Astrocyte (in vitro differentiated cells and primary cell): ENCODE results near the gene PATJ. TPM values are rescaled to one million over a fixed set of nuclear protein-coding genes. Genes with fewer than 3 reads are reported as not detected.

ENCODE experiments used
- DNase-seq: peaks from one replicate; pipeline ENCODE4 v3.0.0-alpha.2; 2010; ENCODE audit warnings: low read depth
- FAIRE-seq: peaks from 2 replicates; lab custom pipeline; 2011; peaks lifted over from hg19 to GRCh38; lab: Jason Lieb, UNC
- H2AFZ ChIP-seq: 2 replicates; pipeline ENCODE4 v1.6.0; 2012; ENCODE audit warnings: low read depth, low read length, inconsistent platforms
- H3K27ac ChIP-seq: 2 replicates; pipeline ENCODE4 v1.5.1; 2011; ENCODE audit warnings: low read depth, low read length, inconsistent platforms
- H3K27me3 ChIP-seq: 2 replicates; pipeline ENCODE4 v1.6.0; 2011; ENCODE audit warnings: low read length, inconsistent platforms; ENCODE audit not compliant: insufficient read depth
- H3K36me3 ChIP-seq: 2 replicates; pipeline ENCODE4 v1.5.1; 2011; ENCODE audit warnings: low read length, inconsistent platforms; ENCODE audit not compliant: insufficient read depth
- H3K4me1 ChIP-seq: 2 replicates; pipeline ENCODE4 v1.5.1; 2011; ENCODE audit warnings: low read length, inconsistent platforms; ENCODE audit not compliant: insufficient read depth
- H3K4me2 ChIP-seq: 2 replicates; pipeline ENCODE4 v1.6.0; 2012; ENCODE audit warnings: low read length, inconsistent platforms
- H3K4me3 ChIP-seq: 2 replicates; pipeline ENCODE4 v1.5.1; 2011; ENCODE audit warnings: low read depth, mild to moderate bottlenecking, low read length, inconsistent platforms; ENCODE audit not compliant: insufficient read depth
- H3K79me2 ChIP-seq: 2 replicates; pipeline ENCODE4 v1.6.0; 2012; ENCODE audit warnings: mild to moderate bottlenecking, low read length, inconsistent platforms; ENCODE audit not compliant: insufficient read depth
- H3K9ac ChIP-seq: 2 replicates; pipeline ENCODE4 v1.6.0; 2012; ENCODE audit warnings: mild to moderate bottlenecking, low read length, inconsistent platforms
- H3K9me3 ChIP-seq: 2 replicates; pipeline ENCODE4 v1.5.1; 2012; ENCODE audit warnings: low read depth, mild to moderate bottlenecking, low read length, inconsistent platforms; ENCODE audit not compliant: insufficient read depth
- H4K20me1 ChIP-seq: 2 replicates; pipeline ENCODE4 v1.6.0; 2012; ENCODE audit warnings: low read length, inconsistent platforms; ENCODE audit not compliant: insufficient read depth
- H3K27ac Mint-ChIP-seq: one replicate; pipeline ENCODE4 v1.8.0; 2021; ENCODE audit warnings: mild to moderate bottlenecking, mixed read lengths; ENCODE audit not compliant: unreplicated experiment
- H3K27me3 Mint-ChIP-seq: one replicate; pipeline ENCODE4 v1.8.0; 2021; ENCODE audit warnings: low read depth, mixed read lengths; ENCODE audit not compliant: unreplicated experiment
- H3K36me3 Mint-ChIP-seq: one replicate; pipeline ENCODE4 v1.8.0; 2021; ENCODE audit warnings: low read depth, mixed read lengths; ENCODE audit not compliant: unreplicated experiment
- H3K4me1 Mint-ChIP-seq: one replicate; pipeline ENCODE4 v1.8.0; 2021; ENCODE audit warnings: low read depth, mixed read lengths; ENCODE audit not compliant: unreplicated experiment
- H3K4me3 Mint-ChIP-seq: one replicate; pipeline ENCODE4 v1.8.0; 2021; ENCODE audit warnings: mild to moderate bottlenecking, moderate library complexity, mixed read lengths; ENCODE audit not compliant: unreplicated experiment
- H3K9me3 Mint-ChIP-seq: one replicate; pipeline ENCODE4 v1.8.0; 2021; ENCODE audit warnings: mild to moderate bottlenecking, mixed read lengths; ENCODE audit not compliant: unreplicated experiment
- EZH2 ChIP-seq: IDR thresholded peaks from 2 replicates; pipeline ENCODE4 v1.6.1; 2012; ENCODE audit warnings: mild to moderate bottlenecking, low read length, inconsistent platforms; ENCODE audit not compliant: insufficient read depth
- total RNA-seq: library from RNA; stranded (reverse); gene quantifications from 2 replicates; pipeline ENCODE4 v1.2.1, GENCODE V29; 2021
- TF ChIP-seq, protein P1 (sequence below): IDR thresholded peaks from 2 replicates; pipeline ENCODE4 v1.5.1; 2011; ENCODE audit warnings: low read depth, mild to moderate bottlenecking, inconsistent platforms, low read length, moderate library complexity; ENCODE audit not compliant: insufficient read depth

PATJ gene
- total RNA-seq, 1 donor from 2014 or later = 11.0 TPM

GRCh38 chr1:61869691-61870109, 127.4 kb downstream of the PATJ start:
- peaks cover 2% of the 10 kb centered on the region for H3K36me3 Mint-ChIP-seq
- Histone ChIP-seq H3K4me2 (no peak overlapping the region), H3K79me2 (no peaks in the 10 kb centered on the region), H3K9ac (no peak overlapping the region), H2AFZ (no peak overlapping the region), H3K27ac (no peak overlapping the region), H3K36me3 (no peaks in the 10 kb centered on the region), H4K20me1 (no peaks in the 10 kb centered on the region), H3K27me3 (no peaks in the 10 kb centered on the region), H3K4me1 (no peaks in the 10 kb centered on the region), H3K9me3 (peaks cover 5% of the 10 kb centered on the region), H3K4me3 (no peak overlapping the region)
- FAIRE-seq (no peak), DNase-seq (no peak)
- peaks cover 3% of the 10 kb centered on the region for H3K9me3 Mint-ChIP-seq
- no peak for TF ChIP-seq EZH2
- TF ChIP-seq, protein P1, sequence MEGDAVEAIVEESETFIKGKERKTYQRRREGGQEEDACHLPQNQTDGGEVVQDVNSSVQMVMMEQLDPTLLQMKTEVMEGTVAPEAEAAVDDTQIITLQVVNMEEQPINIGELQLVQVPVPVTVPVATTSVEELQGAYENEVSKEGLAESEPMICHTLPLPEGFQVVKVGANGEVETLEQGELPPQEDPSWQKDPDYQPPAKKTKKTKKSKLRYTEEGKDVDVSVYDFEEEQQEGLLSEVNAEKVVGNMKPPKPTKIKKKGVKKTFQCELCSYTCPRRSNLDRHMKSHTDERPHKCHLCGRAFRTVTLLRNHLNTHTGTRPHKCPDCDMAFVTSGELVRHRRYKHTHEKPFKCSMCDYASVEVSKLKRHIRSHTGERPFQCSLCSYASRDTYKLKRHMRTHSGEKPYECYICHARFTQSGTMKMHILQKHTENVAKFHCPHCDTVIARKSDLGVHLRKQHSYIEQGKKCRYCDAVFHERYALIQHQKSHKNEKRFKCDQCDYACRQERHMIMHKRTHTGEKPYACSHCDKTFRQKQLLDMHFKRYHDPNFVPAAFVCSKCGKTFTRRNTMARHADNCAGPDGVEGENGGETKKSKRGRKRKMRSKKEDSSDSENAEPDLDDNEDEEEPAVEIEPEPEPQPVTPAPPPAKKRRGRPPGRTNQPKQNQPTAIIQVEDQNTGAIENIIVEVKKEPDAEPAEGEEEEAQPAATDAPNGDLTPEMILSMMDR = no peak
- no peaks in the 10 kb centered on the region for H3K4me1 Mint-ChIP-seq
- no peak overlapping the region for H3K27ac Mint-ChIP-seq
- no peak overlapping the region for H3K4me3 Mint-ChIP-seq
- H3K27me3 Mint-ChIP-seq = no peaks in the 10 kb centered on the region

DNA sequence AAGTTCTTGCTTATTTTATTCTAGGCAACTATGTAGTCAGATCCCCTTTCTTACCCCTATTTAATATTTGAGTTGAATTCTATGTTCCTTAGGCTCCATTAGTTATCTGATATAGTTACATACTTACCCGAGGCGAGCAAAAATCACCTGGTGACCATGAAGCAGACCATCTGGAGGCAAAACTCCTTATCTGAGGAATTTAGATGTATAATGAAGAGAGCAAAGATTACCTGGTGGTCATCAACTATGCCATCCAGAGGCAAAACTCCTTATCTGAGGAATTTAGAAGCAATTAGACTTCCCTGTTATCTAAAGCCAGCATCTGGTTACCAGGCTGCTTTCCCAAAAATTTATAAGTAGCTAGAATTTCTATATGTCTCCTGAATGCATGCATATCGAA, 129.9 kb downstream of the PATJ start:
- Histone ChIP-seq H4K20me1 (no peaks in the 10 kb centered on the region), H3K9me3 (peaks cover 5% of the 10 kb centered on the region), H3K4me2 (no peak overlapping the region), H3K36me3 (no peaks in the 10 kb centered on the region), H2AFZ (no peak overlapping the region), H3K27ac (no peak overlapping the region), H3K4me1 (no peaks in the 10 kb centered on the region), H3K9ac (no peak overlapping the region), H3K79me2 (no peaks in the 10 kb centered on the region), H3K4me3 (no peak overlapping the region), H3K27me3 (no peaks in the 10 kb centered on the region)
- Mint-ChIP-seq H3K9me3 (peaks cover 3% of the 10 kb centered on the region), H3K4me3 (no peak overlapping the region), H3K36me3 (no peaks in the 10 kb centered on the region), H3K27me3 (no peaks in the 10 kb centered on the region), H3K27ac (no peak overlapping the region), H3K4me1 (no peaks in the 10 kb centered on the region)
- TF ChIP-seq, protein P1 = no peak
- TF ChIP-seq EZH2 = no peak
- DNase-seq (no peak), FAIRE-seq (no peak)

DNA sequence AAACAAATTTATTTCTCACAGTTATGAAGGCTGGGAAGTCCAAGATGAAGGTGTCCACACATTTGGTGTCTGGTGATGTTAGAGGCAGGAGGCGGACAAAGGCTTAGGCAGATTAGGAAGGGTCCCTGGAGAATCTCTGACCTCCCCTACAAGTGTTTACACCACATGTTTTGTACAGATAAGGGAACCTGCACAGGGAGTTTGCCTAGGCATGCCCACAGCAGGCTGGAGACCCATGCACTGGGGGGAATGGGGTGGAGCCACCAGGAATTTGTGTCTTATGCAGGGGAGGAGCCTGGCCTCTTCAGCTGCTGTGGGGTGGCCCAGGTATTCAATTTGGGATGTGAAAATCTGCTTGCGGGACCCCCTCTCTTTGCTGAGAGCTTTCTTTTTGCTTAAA, 131.3 kb downstream of the PATJ start:
- Histone ChIP-seq H2AFZ (no peak overlapping the region), H3K4me2 (no peak overlapping the region), H3K79me2 (no peaks in the 10 kb centered on the region), H3K4me3 (no peak overlapping the region), H3K27me3 (no peaks in the 10 kb centered on the region), H4K20me1 (no peaks in the 10 kb centered on the region), H3K36me3 (no peaks in the 10 kb centered on the region), H3K9ac (no peak overlapping the region), H3K27ac (no peak overlapping the region), H3K9me3 (peaks cover 5% of the 10 kb centered on the region), H3K4me1 (no peaks in the 10 kb centered on the region)
- Mint-ChIP-seq H3K4me3 (no peak overlapping the region), H3K27ac (no peak overlapping the region), H3K36me3 (no peaks in the 10 kb centered on the region), H3K4me1 (no peaks in the 10 kb centered on the region), H3K9me3 (peaks cover 3% of the 10 kb centered on the region), H3K27me3 (no peaks in the 10 kb centered on the region)
- TF ChIP-seq EZH2 = no peak
- TF ChIP-seq, protein P1 = no peak
- no peak for FAIRE-seq
- DNase-seq = no peak
